Skeletal muscle satellite cell (primary cell): ENCODE measurements around the gene RLBP1.

Source experiments
- H3K27me3 ChIP-seq: 2 replicates; pipeline ENCODE4 v1.7.0; 2013; ENCODE audit warnings: low read length; ENCODE audit not compliant: control insufficient read depth, insufficient read depth
- H3K36me3 ChIP-seq: 2 replicates; pipeline ENCODE4 v1.7.0; 2013; ENCODE audit warnings: mild to moderate bottlenecking, control low read depth, low read length; ENCODE audit not compliant: insufficient read depth
- H3K4me1 ChIP-seq: 2 replicates; pipeline ENCODE4 v1.7.0; 2013; ENCODE audit warnings: low read length; ENCODE audit not compliant: control insufficient read depth, insufficient read depth
- H3K4me2 ChIP-seq: 2 replicates; pipeline ENCODE4 v1.7.0; 2013; ENCODE audit warnings: mild to moderate bottlenecking, low read length
- H3K4me3 ChIP-seq: 2 replicates; pipeline ENCODE4 v1.7.0; 2013; ENCODE audit warnings: low read length
- H3K9ac ChIP-seq: 2 replicates; pipeline ENCODE4 v1.7.0; 2013; ENCODE audit warnings: mild to moderate bottlenecking, low read depth, low read length, moderate library complexity
- H3K9me3 ChIP-seq: replicated peaks from 2 replicates; pipeline ENCODE4 v1.7.0; 2013; ENCODE audit warnings: mild to moderate bottlenecking, control low read depth, low read length

RLBP1 gene

GRCh38 chr15:89203705-89204273, 17.6 kb downstream of the RLBP1 start:
- H3K4me1 ChIP-seq: peaks cover 3% of the 10 kb centered on the region

GRCh38 chr15:89201465-89202005, 19.8 kb downstream of the RLBP1 start:
- Histone ChIP-seq H3K9ac (no peak overlapping the region), H3K27me3 (no peaks in the 10 kb centered on the region), H3K9me3 (no peaks in the 10 kb centered on the region), H3K4me2 (no peak overlapping the region), H3K4me3 (no peak overlapping the region), H3K4me1 (no peaks in the 10 kb centered on the region), H3K36me3 (peaks cover 16% of the 10 kb centered on the region)

More at GRCh38 chr15:89203705-89204273, 17.6 kb downstream of the RLBP1 start:
- no peak overlapping the region for H3K4me2 ChIP-seq
- H3K9ac ChIP-seq: no peak overlapping the region
- H3K27me3 ChIP-seq: no peaks in the 10 kb centered on the region
- H3K4me3 ChIP-seq: no peak overlapping the region
- no peaks in the 10 kb centered on the region for H3K9me3 ChIP-seq
- peaks cover 8% of the 10 kb centered on the region for H3K36me3 ChIP-seq

GRCh38 chr15:89200182-89200581, 21.2 kb downstream of the RLBP1 start:
- H3K9ac ChIP-seq: no peak overlapping the region
- no peaks in the 10 kb centered on the region for H3K9me3 ChIP-seq
- H3K36me3 ChIP-seq: peaks cover 19% of the 10 kb centered on the region
- H3K4me2 ChIP-seq: no peak overlapping the region
- no peak overlapping the region for H3K4me3 ChIP-seq
- H3K27me3 ChIP-seq: no peaks in the 10 kb centered on the region
- H3K4me1 ChIP-seq: peaks cover 10% of the 10 kb centered on the region

GRCh38 chr15:89199746-89200145, 21.6 kb downstream of the RLBP1 start:
- no peak overlapping the region for H3K4me2 ChIP-seq
- H3K9ac ChIP-seq: no peak overlapping the region
- peaks cover 23% of the 10 kb centered on the region for H3K36me3 ChIP-seq
- peaks cover 10% of the 10 kb centered on the region for H3K4me1 ChIP-seq
- no peaks in the 10 kb centered on the region for H3K27me3 ChIP-seq
- H3K4me3 ChIP-seq: no peak overlapping the region
- no peaks in the 10 kb centered on the region for H3K9me3 ChIP-seq

GRCh38 chr15:89198934-89199333, 22.4 kb downstream of the RLBP1 start:
- Histone ChIP-seq H3K9me3 (no peaks in the 10 kb centered on the region), H3K27me3 (no peaks in the 10 kb centered on the region), H3K9ac (no peak overlapping the region), H3K4me2 (no peak overlapping the region), H3K4me1 (peaks cover 10% of the 10 kb centered on the region), H3K4me3 (no peak overlapping the region), H3K36me3 (peaks cover 30% of the 10 kb centered on the region)

DNA sequence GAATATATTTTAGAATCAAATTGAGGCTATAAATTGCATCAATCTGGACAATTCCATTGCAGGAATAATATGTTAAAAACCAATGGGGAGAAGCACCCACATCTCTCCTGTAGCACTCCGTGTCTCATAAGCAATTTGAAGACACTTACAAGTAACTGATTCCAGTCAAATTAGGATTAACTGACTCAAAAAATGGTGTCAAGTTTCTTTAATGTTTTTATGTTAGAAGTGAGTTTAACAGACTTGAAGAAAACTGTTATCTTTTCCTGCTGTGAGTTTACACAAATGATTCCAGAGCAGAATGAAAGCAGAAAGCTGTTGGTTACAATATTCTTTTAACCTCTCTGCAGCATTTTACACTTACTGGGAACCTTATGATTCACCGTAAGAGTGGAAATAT, 23.2 kb downstream of the RLBP1 start:
- Histone ChIP-seq H3K36me3 (peaks cover 34% of the 10 kb centered on the region), H3K9ac (no peak overlapping the region), H3K4me3 (no peak overlapping the region), H3K27me3 (no peaks in the 10 kb centered on the region), H3K9me3 (no peaks in the 10 kb centered on the region), H3K4me2 (no peak overlapping the region), H3K4me1 (peaks cover 10% of the 10 kb centered on the region)

DNA sequence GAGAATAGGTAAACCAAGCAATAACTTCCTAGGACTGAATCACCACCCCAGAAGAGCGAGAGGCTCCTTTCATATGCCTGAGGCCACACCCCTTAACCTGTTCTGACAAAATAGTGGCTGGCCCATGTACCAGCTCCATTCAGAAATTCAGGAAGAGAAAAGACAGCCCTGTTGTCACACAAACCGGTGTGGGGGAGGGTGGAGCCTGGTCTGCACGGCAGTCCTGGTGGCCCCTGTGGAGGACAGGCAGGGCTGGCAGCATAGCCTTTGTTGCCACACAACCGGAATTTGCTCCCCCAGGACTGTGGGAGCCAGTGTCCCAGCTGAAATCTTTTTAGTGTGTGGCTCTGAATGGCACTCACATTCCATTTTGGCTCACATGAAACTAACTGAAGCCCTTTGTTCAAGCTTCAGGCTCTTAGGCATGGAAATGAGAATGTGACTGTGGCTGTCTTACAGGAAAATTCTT, 23.8 kb downstream of the RLBP1 start:
- Histone ChIP-seq H3K27me3 (no peaks in the 10 kb centered on the region), H3K4me1 (peaks cover 10% of the 10 kb centered on the region), H3K4me2 (no peak overlapping the region), H3K36me3 (peaks cover 41% of the 10 kb centered on the region), H3K9me3 (no peaks in the 10 kb centered on the region), H3K9ac (no peak overlapping the region), H3K4me3 (no peak overlapping the region)

GRCh38 chr15:89196994-89197393, 24.4 kb downstream of the RLBP1 start:
- H3K4me1 ChIP-seq: peaks cover 10% of the 10 kb centered on the region
- H3K36me3 ChIP-seq: peaks cover 44% of the 10 kb centered on the region
- no peak overlapping the region for H3K4me3 ChIP-seq
- H3K9ac ChIP-seq: no peak overlapping the region
- no peaks in the 10 kb centered on the region for H3K9me3 ChIP-seq
- H3K27me3 ChIP-seq: no peaks in the 10 kb centered on the region
- no peak overlapping the region for H3K4me2 ChIP-seq

- peaks cover 10% of the 10 kb centered on the region for H3K4me1 ChIP-seq
- H3K36me3 ChIP-seq: peaks cover 49% of the 10 kb centered on the region
- no peak overlapping the region for H3K4me3 ChIP-seq
- H3K27me3 ChIP-seq: no peaks in the 10 kb centered on the region
- no peak overlapping the region for H3K9ac ChIP-seq
- no peak overlapping the region for H3K4me2 ChIP-seq
- no peaks in the 10 kb centered on the region for H3K9me3 ChIP-seq
Observed at GRCh38 chr15:89196241-89196640, 25.1 kb downstream of the RLBP1 start.

DNA sequence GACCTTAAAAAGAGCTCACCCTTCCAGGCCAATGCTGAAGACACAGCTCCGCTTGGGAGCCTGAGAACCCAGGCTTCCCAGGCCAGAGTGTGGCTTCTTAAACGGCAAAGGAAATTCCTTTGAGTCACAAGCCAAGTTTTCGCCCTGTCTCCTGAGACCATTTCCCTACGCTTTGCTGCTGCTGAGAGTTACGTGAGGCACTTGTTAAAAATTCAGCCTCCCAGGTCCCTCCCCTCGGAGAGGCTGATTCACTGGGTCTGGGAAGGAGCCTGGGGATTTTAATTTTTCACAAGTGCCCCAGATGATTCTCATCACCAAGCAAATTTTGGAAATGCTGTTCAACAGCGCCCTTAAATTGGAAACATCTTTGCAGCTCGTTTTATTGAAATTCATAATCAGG, 25.5 kb downstream of the RLBP1 start:
- H3K4me2 ChIP-seq: peak overlapping the region; percentile 30
- H3K27me3 ChIP-seq: no peaks in the 10 kb centered on the region
- H3K4me1 ChIP-seq: peaks cover 10% of the 10 kb centered on the region
- no peak overlapping the region for H3K9ac ChIP-seq
- H3K4me3 ChIP-seq: no peak overlapping the region
- no peaks in the 10 kb centered on the region for H3K9me3 ChIP-seq
- peaks cover 53% of the 10 kb centered on the region for H3K36me3 ChIP-seq

DNA sequence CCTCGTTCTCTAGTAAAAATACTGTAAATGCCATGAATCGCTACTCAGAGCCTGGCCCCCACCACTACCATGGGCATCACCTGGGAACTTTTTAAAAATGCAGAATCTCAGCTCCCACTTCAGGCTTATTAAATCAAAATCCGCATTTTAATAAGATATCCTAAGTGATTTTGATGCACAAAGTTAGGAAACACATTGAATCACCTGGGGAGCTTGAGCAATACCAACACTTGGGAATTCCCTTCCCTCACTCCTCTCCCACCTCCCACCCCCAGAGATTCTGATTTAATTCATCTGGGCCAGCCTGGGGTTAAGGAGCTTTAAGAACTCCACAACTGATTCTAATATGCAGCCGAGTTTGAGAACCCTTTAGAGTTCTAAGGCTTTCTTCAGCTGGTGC, 26.8 kb downstream of the RLBP1 start:
- Histone ChIP-seq H3K4me2 (no peak overlapping the region), H3K4me3 (no peak overlapping the region), H3K4me1 (peaks cover 10% of the 10 kb centered on the region), H3K9me3 (no peaks in the 10 kb centered on the region), H3K36me3 (peaks cover 64% of the 10 kb centered on the region), H3K27me3 (no peaks in the 10 kb centered on the region), H3K9ac (no peak overlapping the region)

DNA sequence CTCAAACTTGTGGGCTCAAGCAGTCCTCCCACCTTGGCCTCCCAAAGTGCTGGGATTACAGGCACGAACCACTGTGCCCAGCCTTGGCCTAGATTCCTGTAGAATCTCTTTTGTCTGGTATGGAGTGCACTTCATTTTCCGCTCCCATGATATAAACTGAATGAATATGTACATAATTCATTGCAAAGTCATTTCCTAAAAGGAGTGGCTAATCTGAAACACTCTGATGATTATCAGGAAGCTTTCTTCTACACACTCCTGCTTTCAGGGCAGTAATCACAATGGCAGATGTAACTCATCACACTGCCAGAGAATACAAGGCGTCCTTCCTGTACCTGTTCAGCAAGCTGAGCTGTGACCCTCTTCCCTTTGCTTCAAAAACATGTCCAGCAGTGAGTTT, 28.6 kb downstream of the RLBP1 start:
- no peaks in the 10 kb centered on the region for H3K27me3 ChIP-seq
- H3K9me3 ChIP-seq: no peaks in the 10 kb centered on the region
- H3K9ac ChIP-seq: no peak overlapping the region
- peaks cover 15% of the 10 kb centered on the region for H3K4me1 ChIP-seq
- H3K4me2 ChIP-seq: no peak overlapping the region
- H3K4me3 ChIP-seq: no peak overlapping the region
- H3K36me3 ChIP-seq: peaks cover 70% of the 10 kb centered on the region
